ENCODE data around the gene CDH13. TPM values are rescaled to one million over a fixed set of nuclear protein-coding genes. Genes with fewer than 3 reads are reported as not detected.

The CDH13 gene
- total and polyA plus RNA-seq, 2 of the 8 experiments (the other 6 are each of a cell fraction or from before 2014, with no cell fraction given) = 2.3 to 2.4 TPM

DNA sequence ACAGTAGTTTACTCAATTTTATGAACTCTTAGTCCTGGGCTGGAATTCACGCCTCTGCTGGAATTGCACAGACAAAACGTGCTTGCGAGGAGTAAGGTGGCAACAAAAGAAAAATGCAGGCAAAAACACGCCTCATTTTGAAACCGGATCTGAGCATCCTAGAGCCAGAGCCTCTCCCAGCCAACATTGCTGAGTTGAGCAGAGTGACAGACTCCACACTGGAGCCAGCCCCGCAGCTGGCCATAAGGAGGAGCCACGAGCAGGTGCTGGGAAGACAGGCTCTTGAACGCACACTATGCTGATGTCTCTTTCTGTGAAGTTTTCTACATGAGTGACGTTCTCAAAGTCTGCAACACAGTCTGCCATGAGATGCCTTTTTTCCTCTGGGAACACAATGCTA lies 1166.4 kb downstream of the CDH13 start:
- Histone ChIP-seq H3K27ac (ENCODE audit: low read depth, low read length) (no peak overlapping the region), H3K4ac (replicated peaks; ENCODE audit: insufficient read length, low read depth, low read length) (no peak overlapping the region), H3K79me1 (ENCODE audit: low read depth, low read length) (no peaks in the 10 kb centered on the region), H3K18ac (ENCODE audit: extremely low read depth, low read length) (no peak overlapping the region), H2BK12ac (ENCODE audit: low read depth, low read length) (peak overlapping the region; percentile 54; the same call in 1 of the 2 replicates), H2BK120ac (replicated peaks; ENCODE audit: low read depth, low read length) (no peak overlapping the region), H2AK5ac (ENCODE audit: low read depth, low read length) (no peak overlapping the region), H3K79me2 (ENCODE audit: control insufficient read depth in 1 of 2, insufficient read depth in 2 of 2, low read length in 2 of 2) (no peaks in the 10 kb centered on the region), H3K23ac (ENCODE audit: insufficient read length) (no peak overlapping the region), H4K8ac (ENCODE audit: extremely low read depth, insufficient read depth, low read length) (no peak overlapping the region), H2BK20ac (ENCODE audit: low read length) (no peak overlapping the region), H3K14ac (ENCODE audit: insufficient read length) (no peak overlapping the region), H2BK15ac (ENCODE audit: low read length) (peak overlapping the region; percentile 18; the same call in 1 of the 2 replicates), H3K27me3 (replicated peaks in 1 of 4; ENCODE audit: control insufficient read depth in 3 of 4, extremely low read depth in 1 of 4, insufficient read depth in 3 of 4, low read length in 3 of 4) (no peaks in the 10 kb centered on the region), H3K23me2 (ENCODE audit: low read depth, low read length) (no peaks in the 10 kb centered on the region), H3K4me1 (replicated peaks in 1 of 4; ENCODE audit: control insufficient read depth in 3 of 4, insufficient read depth in 4 of 4, low read length in 3 of 4) (no peaks in the 10 kb centered on the region), H3K4me3 (ENCODE audit: extremely low read depth in 1 of 4, insufficient read depth in 2 of 4, low read depth in 3 of 4, low read length in 4 of 4) (no peak overlapping the region), H3K4me2 (ENCODE audit: insufficient read depth in 1 of 2, low read depth in 2 of 2, low read length in 2 of 2) (no peak overlapping the region), H4K91ac (replicated peaks; ENCODE audit: insufficient read length, low read length) (no peak overlapping the region), H2AFZ (ENCODE audit: low read length) (no peak overlapping the region), H2BK5ac (ENCODE audit: low read depth, low read length) (0 out of 2 replicates have a peak overlapping the region, but pooled peaks have one; percentile 9), H3K9ac (replicated peaks in 1 of 4; ENCODE audit: extremely low read depth in 1 of 4, low read depth in 3 of 4, low read length in 3 of 4) (no peak overlapping the region; a peak in 1 of 7 replicates), H4K5ac (ENCODE audit: insufficient read length, low read depth, low read length) (no peak overlapping the region), H3K9me3 (ENCODE audit: insufficient read depth in 2 of 2, low read depth in 1 of 2, low read length in 1 of 2) (no peaks in the 10 kb centered on the region), H3K56ac (replicated peaks; ENCODE audit: insufficient read length, low read depth, low read length) (no peak overlapping the region), H3K36me3 (ENCODE audit: control insufficient read depth in 2 of 4, insufficient read depth in 4 of 4, low read length in 3 of 4) (no peaks in the 10 kb centered on the region), H4K20me1 (replicated peaks in 1 of 2; ENCODE audit: control insufficient read depth in 1 of 2, insufficient read depth in 2 of 2, low read length in 2 of 2) (no peaks in the 10 kb centered on the region)
- DNase-seq (ENCODE audit: low read depth in 1 of 2, low spot score in 2 of 2) (no peak), FAIRE-seq (no peak)
- CTCF ChIA-PET (ENCODE audit: partially characterized antibody) = no interaction called here
- POLR2A ChIA-PET (ENCODE audit: partially characterized antibody) = no interaction called here
- WGBS, 2 experiments (ENCODE audit: extremely low coverage in 1 of 2, insufficient coverage in 1 of 2, insufficient read length in 1 of 2, insufficient replicate concordance in 2 of 2, low coverage in 1 of 2, low lambda C conversion rate in 2 of 2, missing lambda C conversion rate in 1 of 2) = 81% methylated on average over 9 of the region's 9 CpGs; no CpG with 5 or more reads in 1 of the 2 experiments
- TF ChIP-seq, protein P1, sequence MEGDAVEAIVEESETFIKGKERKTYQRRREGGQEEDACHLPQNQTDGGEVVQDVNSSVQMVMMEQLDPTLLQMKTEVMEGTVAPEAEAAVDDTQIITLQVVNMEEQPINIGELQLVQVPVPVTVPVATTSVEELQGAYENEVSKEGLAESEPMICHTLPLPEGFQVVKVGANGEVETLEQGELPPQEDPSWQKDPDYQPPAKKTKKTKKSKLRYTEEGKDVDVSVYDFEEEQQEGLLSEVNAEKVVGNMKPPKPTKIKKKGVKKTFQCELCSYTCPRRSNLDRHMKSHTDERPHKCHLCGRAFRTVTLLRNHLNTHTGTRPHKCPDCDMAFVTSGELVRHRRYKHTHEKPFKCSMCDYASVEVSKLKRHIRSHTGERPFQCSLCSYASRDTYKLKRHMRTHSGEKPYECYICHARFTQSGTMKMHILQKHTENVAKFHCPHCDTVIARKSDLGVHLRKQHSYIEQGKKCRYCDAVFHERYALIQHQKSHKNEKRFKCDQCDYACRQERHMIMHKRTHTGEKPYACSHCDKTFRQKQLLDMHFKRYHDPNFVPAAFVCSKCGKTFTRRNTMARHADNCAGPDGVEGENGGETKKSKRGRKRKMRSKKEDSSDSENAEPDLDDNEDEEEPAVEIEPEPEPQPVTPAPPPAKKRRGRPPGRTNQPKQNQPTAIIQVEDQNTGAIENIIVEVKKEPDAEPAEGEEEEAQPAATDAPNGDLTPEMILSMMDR (IDR thresholded peaks at IDR 0.05; ENCODE audit: control extremely low read depth in 1 of 3, insufficient read depth in 1 of 3, low read depth in 1 of 3, low read length in 3 of 3) = peak; percentile 21 to 42 (median 21); a peak in 3 of 4 replicates
- no peak for TF ChIP-seq EGR1 (IDR thresholded peaks at IDR 0.05; ENCODE audit: borderline replicate concordance, low read depth, low read length)
- no peak for TF ChIP-seq SP2 (IDR thresholded peaks at IDR 0.05; ENCODE audit: low read length)
- TF ChIP-seq RAD21 (IDR thresholded peaks at IDR 0.05 in 1 of 2, conservative IDR thresholded peaks at IDR 0.05 in 1 of 2; ENCODE audit: low read depth in 2 of 2, low read length in 2 of 2) = peak; percentile 22 to 45; a peak in 3 of 4 replicates
- TF ChIP-seq TAF7 (optimal IDR thresholded peaks at IDR 0.05; ENCODE audit: borderline replicate concordance, low read depth, low read length) = no peak
- TF ChIP-seq BACH1 (IDR thresholded peaks at IDR 0.05; ENCODE audit: low read length) = no peak
- TF ChIP-seq RNF2 (IDR thresholded peaks at IDR 0.05; ENCODE audit: borderline replicate concordance, low read depth, low read length, missing control alignments, poor library complexity, severe bottlenecking) = no peak
